ENCODE measurements around the gene ESRRA. TPM values are rescaled to one million over a fixed set of nuclear protein-coding genes. Genes with fewer than 3 reads are reported as not detected.

Gene ESRRA
- total and polyA plus RNA-seq, 9 of the 15 experiments (the other 6 are each of a cell fraction or from before 2014, with no cell fraction given) = 0.27 to 89.7 (median 23.7) TPM

GRCh38 chr11:64355078-64355940 lies 50.0 kb downstream of the ESRRA start (continued):
- TF ChIP-seq IRF9 (tag; IDR thresholded peaks at IDR 0.05) = no peak
- no peak for TF ChIP-seq CBFB (CRISPR knock-in tag; IDR thresholded peaks at IDR 0.05)
- peak; percentile 62; the same call in 1 of the 2 replicates for TF ChIP-seq STAG1 (CRISPR knock-in tag; IDR thresholded peaks at IDR 0.05; ENCODE audit: borderline replicate concordance)
- TF ChIP-seq ELK3 (CRISPR knock-in tag; IDR thresholded peaks at IDR 0.05) = no peak
- peak; percentile 88 for TF ChIP-seq ESRRA (IDR thresholded peaks at IDR 0.05; ENCODE audit: borderline replicate concordance, low read depth)
- peak; percentile 49; the same call in 1 of the 2 replicates for TF ChIP-seq ZNF263 (CRISPR knock-in tag; IDR thresholded peaks at IDR 0.05; ENCODE audit: borderline replicate concordance)
- TF ChIP-seq KDM1A (IDR thresholded peaks at IDR 0.05) = no peak
- no peak for TF ChIP-seq SP1 (CRISPR knock-in tag; IDR thresholded peaks at IDR 0.05)
- peak; percentile 36; the same call in 1 of the 2 replicates for TF ChIP-seq SUPT5H (IDR thresholded peaks at IDR 0.05)
- no peak for TF ChIP-seq KAT8 (IDR thresholded peaks at IDR 0.05; ENCODE audit: low read depth)
- TF ChIP-seq RFX5 (IDR thresholded peaks at IDR 0.05; ENCODE audit: low read depth, low read length) = no peak
- no peak for TF ChIP-seq MBD1 (CRISPR knock-in tag; IDR thresholded peaks at IDR 0.05)
- TF ChIP-seq RBM34 (IDR thresholded peaks at IDR 0.05; ENCODE audit: borderline replicate concordance, insufficient read depth, low read length) = no peak
- TF ChIP-seq MNT (conservative IDR thresholded peaks at IDR 0.05) = peak in 1 of 2 experiments; percentile 67; a peak in 2 of 4 replicates
- TF ChIP-seq ID3 (CRISPR knock-in tag; IDR thresholded peaks at IDR 0.05) = no peak
- TF ChIP-seq ID3 (tag; IDR thresholded peaks at IDR 0.05) = peak; percentile 81
- TF ChIP-seq PPARD (CRISPR knock-in tag; IDR thresholded peaks at IDR 0.05) = no peak
